Measurements from ENCODE around the gene BICD2. TPM values are rescaled to one million over a fixed set of nuclear protein-coding genes. Genes with fewer than 3 reads are reported as not detected.

BICD2 gene
- total and polyA plus RNA-seq, 12 donors = 22.5 to 41.8 (median 33.2) TPM

- no peaks in the 10 kb centered on the region for H3K27me3 ChIP-seq
- peak; percentile 95 to 99 (median 97) for TF ChIP-seq CTCF (IDR thresholded peaks at IDR 0.05)
- no peaks in the 10 kb centered on the region for H3K9me3 ChIP-seq
- H3K27ac ChIP-seq = peak overlapping the region; percentile 96 to 100 (median 98)
- H3K36me3 ChIP-seq = no peaks in the 10 kb centered on the region
- ATAC-seq (peak; percentile 95 to 98 (median 97)), DNase-seq (peak; percentile 98 to 99)
- peak overlapping the region; percentile 50 to 100 (median 82) for H3K4me3 ChIP-seq
- peaks cover 14 to 67% (median 54%) of the 10 kb centered on the region in 9 donors for H3K4me1 ChIP-seq
- intact Hi-C loops (cut with DNase I) = loop anchor here in 7 of 10 donors (1.0 to 5.0 kb wide), 7 partner anchors 26 to 98 kb away; partner anchors contain the start of gene IPPK (in 2 of the 7)
- 1% methylated on average over 66 to 75 of the region's 75 CpGs for WGBS, 2 donors
These were observed 629 bp upstream of the BICD2 start for GRCh38 chr9:92764988-92765936.

GRCh38 chr9:92763721-92764380 lies 782 bp downstream of the BICD2 start:
- intact Hi-C loops (cut with DNase I) = loop anchor here in 5 of 10 donors (2.0 to 5.0 kb wide), 3 partner anchors 27 to 47 kb away; no protein-coding TSS in a partner anchor
- WGBS, 2 donors = 1% methylated on average over 42 of the region's 42 CpGs
- Histone ChIP-seq H3K36me3 (no peaks in the 10 kb centered on the region), H3K4me1 (peaks cover 17 to 64% (median 57%) of the 10 kb centered on the region in 9 donors), H3K9me3 (no peaks in the 10 kb centered on the region), H3K27me3 (no peaks in the 10 kb centered on the region), H3K27ac (peak overlapping the region; percentile 59 to 100 (median 93)), H3K4me3 (peak overlapping the region; percentile 67 to 100 (median 98))
- no peak for TF ChIP-seq CTCF (IDR thresholded peaks at IDR 0.05)
- DNase-seq = peak; percentile 25 to 42
- ATAC-seq = no peak

GRCh38 chr9:92762781-92763708 lies 1.6 kb downstream of the BICD2 start:
- Histone ChIP-seq H3K27ac (peak overlapping the region in 8 of 10 donors; percentile 83 to 100 (median 97)), H3K27me3 (no peaks in the 10 kb centered on the region), H3K4me1 (peaks cover 17 to 61% (median 56%) of the 10 kb centered on the region in 9 donors), H3K9me3 (no peaks in the 10 kb centered on the region), H3K4me3 (peak overlapping the region; percentile 67 to 100 (median 98)), H3K36me3 (no peaks in the 10 kb centered on the region)
- 49 to 58% methylated on average over 19 of the region's 19 CpGs for WGBS, 2 donors
- no peak for TF ChIP-seq CTCF (IDR thresholded peaks at IDR 0.05)
- intact Hi-C loops (cut with DNase I) = loop anchor here in 5 of 10 donors (5.0 kb wide), 2 partner anchors 36 to 46 kb away; no protein-coding TSS in a partner anchor
- ATAC-seq = no peak
- DNase-seq = no peak

All from heart right ventricle (tissue), 16 donors.